HepG2 (cell line): ENCODE data around the gene TSPAN18. TPM values are rescaled to one million over a fixed set of nuclear protein-coding genes. Genes with fewer than 3 reads are reported as not detected.

ENCODE experiments used
- ATAC-seq: fragments of 200-7000 bp; cut with Tn5 transposase; 3 replicates; pipeline ENCODE4 v1.9.1; 2020; ENCODE audit warnings: mild to moderate bottlenecking, moderate library complexity
- BruUV-seq: library from RNA; stranded (reverse); fragments of 400-500 nt; replicated peaks from 2 replicates; lab custom pipeline; 2021; lab: Mats Ljungman, UMichigan
- CTCF ChIA-PET: fragments of 300-600 bp; formaldehyde crosslinking; extraction: SDS; loops from one replicate; lab custom pipeline; 2021; ENCODE audit warnings: low total read pairs, inconsistent platforms, low intra/inter-chr PET ratio; lab: Yijun Ruan, JAX
- POLR2A ChIA-PET: fragments of 350-600 bp; sonication (Branson Sonifier 250); formaldehyde crosslinking; loops from one replicate; lab custom pipeline; 2020; ENCODE audit warnings: antibody characterized with exemption, inconsistent platforms; lab: Yijun Ruan, JAX
- DNase-seq: peaks from one replicate; pipeline ENCODE4 v3.0.0-alpha.2; 2015; ENCODE audit warnings: low spot score
- FAIRE-seq: peaks from 3 replicates; lab custom pipeline; 2011; peaks lifted over from hg19 to GRCh38; lab: Jason Lieb, UNC
- H2AFZ ChIP-seq: one replicate; pipeline ENCODE4 v1.6.1; 2011; ENCODE audit warnings: low read length, inconsistent platforms
- H3K27ac ChIP-seq: fragments of 300-600 bp; 3 replicates; pipeline ENCODE4 v1.8.0; 2011; ENCODE audit warnings: mixed run types, mild to moderate bottlenecking, mixed read lengths, low read length, inconsistent platforms; ENCODE audit not compliant: insufficient read depth; ENCODE audit errors: extremely low read length
- H3K27me3 ChIP-seq, 2 experiments: fragments of 200-600 bp in 1 of 2; 2 replicates in 1 of 2; 3 replicates in 1 of 2; pipeline versions ENCODE4 v1.6.0 to v1.8.0; 2011; ENCODE audit warnings: low read length in 2 of 2, mild to moderate bottlenecking in 2 of 2, moderate library complexity in 2 of 2, inconsistent platforms in 1 of 2; ENCODE audit not compliant: insufficient read depth in 2 of 2, control insufficient read depth in 1 of 2
- H3K36me3 ChIP-seq, 2 experiments: fragments of 200-600 bp in 1 of 2; replicated peaks in 1 of 2; 2 replicates in 1 of 2; 3 replicates in 1 of 2; pipeline versions ENCODE4 v1.5.1 to v1.8.0; 2011; ENCODE audit warnings: low read length in 2 of 2, inconsistent platforms in 1 of 2; ENCODE audit not compliant: insufficient read depth in 2 of 2, control insufficient read depth in 1 of 2
- H3K4me1 ChIP-seq: 2 replicates; pipeline ENCODE4 v1.5.1; 2012; ENCODE audit warnings: low read length, inconsistent platforms; ENCODE audit not compliant: insufficient read depth
- H3K4me2 ChIP-seq: 2 replicates; pipeline ENCODE4 v1.6.0; 2011; ENCODE audit warnings: low read depth, low read length, inconsistent platforms
- H3K4me3 ChIP-seq, 3 experiments: fragments of 200-600 bp in 1 of 3; sonication (generic), shearing (Covaris generic) in 1 of 3; replicated peaks in 1 of 3; 2 replicates each; pipeline ENCODE4 v1.5.1; 2011 to 2016; ENCODE audit warnings: low read length in 3 of 3, inconsistent platforms in 2 of 3, low read depth in 2 of 3, mild to moderate bottlenecking in 2 of 3, control low read depth in 1 of 3, mixed read lengths in 1 of 3; ENCODE audit not compliant: insufficient read depth in 1 of 3
- H3K79me2 ChIP-seq: one replicate; pipeline ENCODE4 v1.6.1; 2011; ENCODE audit warnings: low read length, inconsistent platforms; ENCODE audit not compliant: insufficient read depth
- H3K9ac ChIP-seq: 2 replicates; pipeline ENCODE4 v1.6.0; 2011; ENCODE audit warnings: mild to moderate bottlenecking, low read depth, low read length, inconsistent platforms; ENCODE audit not compliant: insufficient read depth
- H3K9me3 ChIP-seq: 2 replicates; pipeline ENCODE4 v1.5.1; 2012; ENCODE audit warnings: mild to moderate bottlenecking, low read length
- H4K20me1 ChIP-seq: 2 replicates; pipeline ENCODE4 v1.6.0; 2011; ENCODE audit warnings: inconsistent platforms, mild to moderate bottlenecking, low read length, moderate library complexity; ENCODE audit not compliant: insufficient read depth
- AGO2 ChIP-seq: fragments of 200-400 bp; formaldehyde crosslinking; optimal IDR thresholded peaks from 2 replicates; pipeline ENCODE3; 2017; ENCODE audit warnings: mild to moderate bottlenecking, low read depth, low read length, moderate library complexity
- CBX2 ChIP-seq, 2 experiments: fragments of 200-600 bp in 1 of 2; sonication (generic); formaldehyde crosslinking in 1 of 2; IDR thresholded peaks; 2 replicates each; pipeline versions ENCODE4 v1.7.0 to v1.8.1; 2018 to 2022; ENCODE audit warnings: low read depth in 2 of 2, low read length in 1 of 2, mild to moderate bottlenecking in 1 of 2, missing genetic modification reagents in 1 of 2
- CEBPG ChIP-seq: IDR thresholded peaks from 2 replicates; pipeline ENCODE4 v1.6.1; 2016
- FOXO1 ChIP-seq: sonication (generic); formaldehyde crosslinking; IDR thresholded peaks from 2 replicates; pipeline ENCODE4 v1.4.0; 2020; ENCODE audit warnings: missing genetic modification reagents
- GPN1 ChIP-seq: sonication (generic); formaldehyde crosslinking; IDR thresholded peaks from 2 replicates; pipeline ENCODE4 v1.5.1; 2020; ENCODE audit warnings: missing genetic modification reagents, borderline replicate concordance
- HNF1A ChIP-seq, 2 experiments: sonication (generic) in 1 of 2; formaldehyde crosslinking in 1 of 2; IDR thresholded peaks; 2 replicates each; pipeline versions ENCODE4 v1.4.0 to v1.6.1; 2016 to 2020; ENCODE audit warnings: borderline replicate concordance in 1 of 2, low read depth in 1 of 2, mild to moderate bottlenecking in 1 of 2, missing genetic modification reagents in 1 of 2
- NFE2L1 ChIP-seq: sonication (generic); formaldehyde crosslinking; IDR thresholded peaks from 2 replicates; pipeline ENCODE4 v1.4.0; 2020; ENCODE audit warnings: missing genetic modification reagents, mild to moderate bottlenecking, borderline replicate concordance
- NR2F2 ChIP-seq: IDR thresholded peaks from 2 replicates; pipeline ENCODE4 v1.6.1; 2012; ENCODE audit warnings: low read depth, inconsistent platforms, borderline replicate concordance
- PAWR ChIP-seq: sonication (generic); formaldehyde crosslinking; IDR thresholded peaks from 2 replicates; pipeline ENCODE4 v1.4.0; 2020; ENCODE audit warnings: missing genetic modification reagents, mild to moderate bottlenecking, borderline replicate concordance
- PCBP1 ChIP-seq: fragments of 200-400 bp; formaldehyde crosslinking; IDR thresholded peaks from 2 replicates; pipeline ENCODE4 v1.6.1; 2017; ENCODE audit warnings: mild to moderate bottlenecking, low read depth, low read length, borderline replicate concordance
- TMF1 ChIP-seq: sonication (generic); formaldehyde crosslinking; IDR thresholded peaks from 2 replicates; pipeline ENCODE4 v1.8.1; 2022; ENCODE audit warnings: low read depth, missing genetic modification reagents
- WIZ ChIP-seq: sonication (generic); formaldehyde crosslinking; IDR thresholded peaks from 2 replicates; pipeline ENCODE4 v1.5.1; 2020; ENCODE audit warnings: mild to moderate bottlenecking, missing genetic modification reagents
- ZNF431 ChIP-seq: sonication (generic); formaldehyde crosslinking; IDR thresholded peaks from 2 replicates; pipeline ENCODE4 v1.9.0; 2022; ENCODE audit warnings: missing genetic modification reagents, low read depth, mild to moderate bottlenecking, borderline replicate concordance
- ZNF879 ChIP-seq: sonication (generic); formaldehyde crosslinking; IDR thresholded peaks from 2 replicates; pipeline ENCODE4 v1.8.1; 2023; ENCODE audit warnings: missing genetic modification reagents
- ZSCAN9 ChIP-seq: IDR thresholded peaks from 2 replicates; pipeline ENCODE4 v1.6.1; 2016; ENCODE audit warnings: borderline replicate concordance
- WGBS: methylation state at CpG from one replicate; pipeline ENCODE4 v1.1.6; 2017; ENCODE audit warnings: low lambda C conversion rate; 5-methylcytosine and 5-hydroxymethylcytosine counted together
- in situ Hi-C: cut with HindIII; loops from 2 replicates; pipeline ENCODE4 v1.10.0; 2017; ENCODE audit warnings: low pct_unique_long_range_greater_than_20kb; ENCODE audit not compliant: extremely low pct_ligation_motif_present
- intact Hi-C: fragments of 100-400 bp; cut with micrococcal nuclease; formaldehyde crosslinking; loops from one replicate; pipeline ENCODE4 v1.10.0; 2022; ENCODE audit not compliant: unreplicated experiment
- polyA plus RNA-seq, 8 experiments: library from polyadenylated mRNA; depleted of rRNA in 3 of 8; stranded (reverse) in 7 of 8; unstranded in 1 of 8; fragments of >200 nt; fragmentation: Illumina TruSeq in 4 of 8; extraction: Trizol in 4 of 8; gene quantifications; 2 replicates each; pipeline versions ENCODE4 v1.2.1 to v1.2.3, GENCODE V29; 2011 to 2016; ENCODE audit warnings: low read depth in 4 of 8, missing spikeins in 1 of 8, mixed read lengths in 1 of 8; ENCODE audit not compliant: insufficient read depth in 1 of 8
- total RNA-seq, 5 experiments: library from RNA; depleted of rRNA; stranded (reverse); fragments of >200 nt; fragmentation: Illumina TruSeq; extraction: Trizol; gene quantifications; 2 replicates each; pipeline ENCODE4 v1.2.3, GENCODE V29; 2016; ENCODE audit warnings: low read depth in 1 of 5
- TF ChIP-seq, protein P1 (sequence below): sonication (generic); formaldehyde crosslinking; conservative IDR thresholded peaks from 2 replicates; pipeline ENCODE4 v1.4.0; 2020; ENCODE audit warnings: mild to moderate bottlenecking, missing genetic modification reagents, moderate library complexity

The TSPAN18 gene
- total and polyA plus RNA-seq, 2 of the 13 experiments (the other 11 are each of a cell fraction or from before 2014, with no cell fraction given), result not detected

DNA sequence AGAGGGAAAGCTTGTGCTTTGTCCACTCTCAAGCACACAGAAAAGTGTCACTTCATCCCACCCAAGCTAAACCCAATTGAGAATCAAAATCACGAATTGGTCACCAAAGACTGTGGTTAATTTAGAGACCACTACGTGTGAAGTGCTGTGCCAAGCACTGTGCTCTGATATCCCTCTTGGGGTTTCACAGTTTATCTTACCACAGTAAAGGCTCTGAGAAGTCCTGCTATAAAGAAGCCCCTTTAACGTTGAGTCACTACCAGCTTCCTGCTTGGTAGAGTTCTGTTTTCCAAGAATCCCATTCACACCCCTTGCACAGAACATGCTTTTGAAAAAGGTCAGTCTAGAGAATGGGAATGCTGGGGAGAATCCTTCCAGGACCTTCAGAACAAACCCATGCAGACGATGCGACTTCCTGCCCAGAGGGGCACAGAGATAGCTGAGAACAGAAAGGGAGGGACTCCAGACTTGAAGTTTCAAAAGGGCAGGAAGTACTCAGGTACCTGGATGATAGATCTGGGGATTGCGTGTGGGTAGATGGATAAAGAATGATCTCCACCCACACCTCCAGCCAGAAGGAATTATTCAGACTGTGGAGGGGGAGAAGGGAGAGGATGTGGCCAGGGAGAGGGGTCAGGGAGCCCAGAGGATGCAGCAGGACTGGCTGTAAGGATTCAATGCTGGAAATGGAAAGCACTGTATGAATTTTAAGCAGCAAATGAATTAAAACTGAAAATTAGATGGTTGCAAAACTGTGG lies 18.1 kb upstream of the TSPAN18 start:
- Histone ChIP-seq H3K36me3 (no peaks in the 10 kb centered on the region), H4K20me1 (no peaks in the 10 kb centered on the region), H3K9me3 (peaks cover 5% of the 10 kb centered on the region; the same call in 1 of the 2 replicates), H3K27me3 (no peaks in the 10 kb centered on the region; a peak in 1 of 5 replicates), H2AFZ (no peak overlapping the region), H3K4me3 (no peak overlapping the region), H3K4me1 (peaks cover 20% of the 10 kb centered on the region), H3K79me2 (no peaks in the 10 kb centered on the region), H3K27ac (no peak overlapping the region), H3K4me2 (0 out of 2 replicates have a peak overlapping the region, but pooled peaks have one; percentile 5), H3K9ac (no peak overlapping the region)
- in situ Hi-C loops, result no loop called here
- no TSS peak for BruUV-seq
- DNase-seq (no peak), FAIRE-seq (no peak), ATAC-seq (peak; percentile 13)
- intact Hi-C loops, result no loop called here
- WGBS, result 3% methylated on average over 4 of the region's 6 CpGs
- ChIA-PET POLR2A (no interaction called here), CTCF (no interaction called here)
- TF ChIP-seq ZNF879 (CRISPR knock-in tag), result no peak
- no peak for TF ChIP-seq PCBP1
- no peak for TF ChIP-seq CBX2 (IDR thresholded peaks at IDR 0.05; ENCODE audit: low read depth, low read length)
- no peak for TF ChIP-seq CBX2 (CRISPR knock-in tag; IDR thresholded peaks at IDR 0.05; ENCODE audit: low read depth)
- TF ChIP-seq CEBPG (CRISPR knock-in tag), result no peak
- no peak for TF ChIP-seq HNF1A (IDR thresholded peaks at IDR 0.05; ENCODE audit: low read depth)
- no peak for TF ChIP-seq HNF1A (CRISPR knock-in tag; IDR thresholded peaks at IDR 0.05; ENCODE audit: borderline replicate concordance)
- TF ChIP-seq WIZ, result no peak
- no peak for TF ChIP-seq ZNF431 (CRISPR knock-in tag)
- TF ChIP-seq, protein P1, sequence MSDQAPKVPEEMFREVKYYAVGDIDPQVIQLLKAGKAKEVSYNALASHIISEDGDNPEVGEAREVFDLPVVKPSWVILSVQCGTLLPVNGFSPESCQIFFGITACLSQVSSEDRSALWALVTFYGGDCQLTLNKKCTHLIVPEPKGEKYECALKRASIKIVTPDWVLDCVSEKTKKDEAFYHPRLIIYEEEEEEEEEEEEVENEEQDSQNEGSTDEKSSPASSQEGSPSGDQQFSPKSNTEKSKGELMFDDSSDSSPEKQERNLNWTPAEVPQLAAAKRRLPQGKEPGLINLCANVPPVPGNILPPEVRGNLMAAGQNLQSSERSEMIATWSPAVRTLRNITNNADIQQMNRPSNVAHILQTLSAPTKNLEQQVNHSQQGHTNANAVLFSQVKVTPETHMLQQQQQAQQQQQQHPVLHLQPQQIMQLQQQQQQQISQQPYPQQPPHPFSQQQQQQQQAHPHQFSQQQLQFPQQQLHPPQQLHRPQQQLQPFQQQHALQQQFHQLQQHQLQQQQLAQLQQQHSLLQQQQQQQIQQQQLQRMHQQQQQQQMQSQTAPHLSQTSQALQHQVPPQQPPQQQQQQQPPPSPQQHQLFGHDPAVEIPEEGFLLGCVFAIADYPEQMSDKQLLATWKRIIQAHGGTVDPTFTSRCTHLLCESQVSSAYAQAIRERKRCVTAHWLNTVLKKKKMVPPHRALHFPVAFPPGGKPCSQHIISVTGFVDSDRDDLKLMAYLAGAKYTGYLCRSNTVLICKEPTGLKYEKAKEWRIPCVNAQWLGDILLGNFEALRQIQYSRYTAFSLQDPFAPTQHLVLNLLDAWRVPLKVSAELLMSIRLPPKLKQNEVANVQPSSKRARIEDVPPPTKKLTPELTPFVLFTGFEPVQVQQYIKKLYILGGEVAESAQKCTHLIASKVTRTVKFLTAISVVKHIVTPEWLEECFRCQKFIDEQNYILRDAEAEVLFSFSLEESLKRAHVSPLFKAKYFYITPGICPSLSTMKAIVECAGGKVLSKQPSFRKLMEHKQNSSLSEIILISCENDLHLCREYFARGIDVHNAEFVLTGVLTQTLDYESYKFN (CRISPR knock-in tag), result no peak
- TF ChIP-seq GPN1 (CRISPR knock-in tag), result no peak
- TF ChIP-seq PAWR, result no peak
- no peak for TF ChIP-seq ZSCAN9 (CRISPR knock-in tag)
- no peak for TF ChIP-seq TMF1 (CRISPR knock-in tag)
- TF ChIP-seq NFE2L1 (CRISPR knock-in tag), result no peak
- no peak for TF ChIP-seq FOXO1 (CRISPR knock-in tag)
- TF ChIP-seq AGO2, result no peak
- TF ChIP-seq NR2F2, result no peak
